ACC112 (cell line): ENCODE measurements around the gene PIM3.

Experiments
- H2AFZ ChIP-seq: fragments of 200-600 bp; sonication (generic); one replicate; pipeline ENCODE4 v1.6.0; 2017; ENCODE audit warnings: antibody characterized with exemption, low read length; ENCODE audit not compliant: unreplicated experiment
- H3K27ac ChIP-seq: fragments of 200-600 bp; sonication (generic); 2 replicates; pipeline ENCODE4 v1.5.1; 2014; ENCODE audit warnings: low read depth, mild to moderate bottlenecking, antibody characterized with exemption, low read length, moderate library complexity
- H3K27me3 ChIP-seq: fragments of 200-600 bp; sonication (generic); 2 replicates; pipeline ENCODE4 v1.6.1; 2014; ENCODE audit warnings: mild to moderate bottlenecking, antibody characterized with exemption, low read length, moderate library complexity, mixed read lengths; ENCODE audit not compliant: insufficient read depth
- H3K36me3 ChIP-seq: fragments of 200-600 bp; sonication (generic); 2 replicates; pipeline ENCODE4 v1.6.1; 2016; ENCODE audit warnings: mild to moderate bottlenecking, antibody characterized with exemption, low read length, moderate library complexity, mixed read lengths; ENCODE audit not compliant: insufficient read depth
- H3K4me1 ChIP-seq: fragments of 200-600 bp; sonication (generic); one replicate; pipeline ENCODE4 v1.6.1; 2016; ENCODE audit warnings: low read length, mixed read lengths; ENCODE audit not compliant: insufficient read depth, unreplicated experiment, control insufficient read depth
- H3K4me3 ChIP-seq: fragments of 200-600 bp; sonication (generic); 2 replicates; pipeline ENCODE4 v1.5.1; 2014; ENCODE audit warnings: mild to moderate bottlenecking, low read depth, low read length
- H3K79me2 ChIP-seq: fragments of 200-600 bp; sonication (generic); one replicate; pipeline ENCODE4 v1.6.0; 2016; ENCODE audit warnings: low read length; ENCODE audit not compliant: control insufficient read depth, unreplicated experiment, insufficient read depth

The PIM3 gene

GRCh38 chr22:49995361-49996118 is 35.0 kb downstream of the PIM3 start:
- H2AFZ ChIP-seq, result no peak overlapping the region
- H3K4me1 ChIP-seq, result no peaks in the 10 kb centered on the region
- H3K4me3 ChIP-seq, result no peak overlapping the region
- H3K36me3 ChIP-seq, result no peaks in the 10 kb centered on the region
- no peaks in the 10 kb centered on the region for H3K27me3 ChIP-seq
- H3K27ac ChIP-seq, result no peak overlapping the region
- no peaks in the 10 kb centered on the region for H3K79me2 ChIP-seq

GRCh38 chr22:49996119-49996517 is 35.5 kb downstream of the PIM3 start:
- Histone ChIP-seq H3K36me3 (no peaks in the 10 kb centered on the region), H2AFZ (no peak overlapping the region)

DNA sequence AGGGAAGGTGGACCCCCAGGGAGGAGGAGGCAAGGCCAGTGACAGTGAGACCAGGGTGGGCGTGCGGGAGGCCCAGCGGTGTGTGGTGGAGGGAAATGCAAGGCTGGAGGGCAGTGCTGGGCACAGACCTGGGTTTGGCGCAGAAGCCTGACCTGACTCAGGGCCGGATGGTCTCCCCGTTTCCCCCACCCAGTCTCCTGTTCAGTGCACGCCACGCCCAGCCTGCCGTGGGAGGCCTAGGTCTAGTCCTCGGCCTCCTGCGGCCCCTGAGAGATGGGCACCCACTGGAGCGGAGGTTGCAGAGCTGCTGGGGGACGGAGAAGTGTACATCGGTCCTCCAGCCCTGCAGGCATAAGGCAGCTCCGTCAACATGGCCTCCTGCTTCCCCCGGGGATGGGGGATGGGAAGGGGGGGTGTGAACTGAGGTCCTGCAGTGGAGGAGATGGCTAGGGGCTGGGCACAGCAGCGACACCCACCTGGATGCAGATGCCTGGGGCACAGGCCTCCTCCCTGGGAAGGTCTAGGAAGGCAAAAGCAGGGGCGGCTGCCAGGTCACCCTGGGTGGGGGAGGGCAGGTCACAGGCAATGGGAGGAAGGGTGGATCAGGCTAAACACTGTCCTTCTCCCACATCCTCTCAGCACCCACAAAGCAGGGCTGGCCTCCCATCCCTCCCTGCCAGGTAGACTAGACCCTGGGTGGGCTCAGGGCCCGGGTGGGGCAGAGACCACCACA is 36.1 kb downstream of the PIM3 start:
- Histone ChIP-seq H3K79me2 (no peaks in the 10 kb centered on the region), H3K27ac (no peak overlapping the region), H3K36me3 (no peaks in the 10 kb centered on the region), H2AFZ (no peak overlapping the region), H3K27me3 (no peaks in the 10 kb centered on the region), H3K4me3 (no peak overlapping the region), H3K4me1 (no peaks in the 10 kb centered on the region)

More at GRCh38 chr22:49996119-49996517, 35.5 kb downstream of the PIM3 start:
- no peaks in the 10 kb centered on the region for H3K4me1 ChIP-seq
- H3K27me3 ChIP-seq, result no peaks in the 10 kb centered on the region
- H3K4me3 ChIP-seq, result no peak overlapping the region
- H3K79me2 ChIP-seq, result no peaks in the 10 kb centered on the region
- no peak overlapping the region for H3K27ac ChIP-seq

DNA sequence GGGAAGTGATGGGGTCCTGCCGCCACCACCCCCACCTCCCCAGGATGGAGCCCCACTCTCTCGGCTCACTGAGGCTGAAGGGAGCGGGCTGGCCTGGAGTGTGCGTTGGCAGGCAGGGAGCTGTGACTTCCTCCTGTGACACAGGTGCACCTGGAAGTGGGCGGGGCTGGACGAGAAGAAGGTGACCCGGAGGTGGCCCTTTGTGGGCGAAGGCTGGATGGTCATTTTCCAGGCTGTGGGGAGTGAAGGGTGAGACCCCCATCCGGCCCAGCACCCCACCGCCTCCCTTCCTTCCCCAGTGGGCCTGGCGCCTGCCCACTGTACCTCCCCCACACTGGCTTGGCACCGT is 36.7 kb downstream of the PIM3 start:
- no peaks in the 10 kb centered on the region for H3K4me1 ChIP-seq

DNA sequence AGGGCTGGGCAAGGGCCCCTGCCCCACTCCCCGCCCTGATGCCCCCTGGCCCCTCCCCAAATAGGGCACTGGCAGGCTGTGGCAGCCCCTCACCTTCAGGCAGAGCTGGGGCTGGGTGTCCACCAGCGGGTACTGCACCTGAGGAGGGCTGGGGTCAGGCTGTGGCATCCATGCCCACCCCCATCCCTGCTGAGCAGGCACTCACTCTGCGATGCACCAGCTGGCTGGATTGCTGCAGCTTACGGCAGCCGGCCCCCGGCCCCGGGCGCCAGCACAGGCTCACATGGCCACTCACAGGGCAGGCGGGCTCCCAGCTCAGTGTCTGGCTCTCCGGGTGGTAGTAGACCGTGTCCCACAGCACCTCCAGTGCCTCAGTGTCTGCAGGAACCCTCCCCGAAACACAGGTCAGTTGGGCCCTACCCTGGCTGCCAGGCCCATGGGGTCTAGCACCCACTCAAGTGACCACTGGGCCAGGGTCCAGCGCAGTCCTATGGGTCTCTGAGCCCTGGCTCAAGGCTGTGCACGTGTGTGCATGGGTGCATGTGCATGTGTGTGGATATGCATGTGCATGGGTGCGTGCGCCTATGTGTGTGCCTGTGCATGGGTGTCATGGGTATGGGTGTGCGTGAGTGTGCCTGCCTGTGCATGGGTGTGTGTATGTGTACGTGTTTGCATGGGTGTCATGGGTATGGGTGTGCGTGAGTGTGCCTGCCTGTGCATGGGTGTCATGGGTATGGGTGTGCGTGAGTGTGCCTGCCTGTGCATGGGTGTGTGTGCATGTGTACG is 37.6 kb downstream of the PIM3 start:
- no peak overlapping the region for H3K4me3 ChIP-seq
- no peaks in the 10 kb centered on the region for H3K4me1 ChIP-seq
- no peak overlapping the region for H3K27ac ChIP-seq
- H3K27me3 ChIP-seq, result no peaks in the 10 kb centered on the region
- H3K36me3 ChIP-seq, result no peaks in the 10 kb centered on the region
- no peaks in the 10 kb centered on the region for H3K79me2 ChIP-seq
- H2AFZ ChIP-seq, result no peak overlapping the region

More for the DNA sequence above, 36.7 kb downstream of the PIM3 start:
- H2AFZ ChIP-seq, result no peak overlapping the region
- H3K79me2 ChIP-seq, result no peaks in the 10 kb centered on the region
- no peak overlapping the region for H3K27ac ChIP-seq
- no peak overlapping the region for H3K4me3 ChIP-seq
- H3K36me3 ChIP-seq, result no peaks in the 10 kb centered on the region
- H3K27me3 ChIP-seq, result no peaks in the 10 kb centered on the region

- Histone ChIP-seq H3K4me1 (no peaks in the 10 kb centered on the region), H3K27me3 (no peaks in the 10 kb centered on the region), H3K4me3 (no peak overlapping the region), H3K79me2 (no peaks in the 10 kb centered on the region), H3K27ac (no peak overlapping the region), H3K36me3 (no peaks in the 10 kb centered on the region), H2AFZ (no peak overlapping the region)
These were observed 38.1 kb downstream of the PIM3 start for GRCh38 chr22:49998718-49999062.

DNA sequence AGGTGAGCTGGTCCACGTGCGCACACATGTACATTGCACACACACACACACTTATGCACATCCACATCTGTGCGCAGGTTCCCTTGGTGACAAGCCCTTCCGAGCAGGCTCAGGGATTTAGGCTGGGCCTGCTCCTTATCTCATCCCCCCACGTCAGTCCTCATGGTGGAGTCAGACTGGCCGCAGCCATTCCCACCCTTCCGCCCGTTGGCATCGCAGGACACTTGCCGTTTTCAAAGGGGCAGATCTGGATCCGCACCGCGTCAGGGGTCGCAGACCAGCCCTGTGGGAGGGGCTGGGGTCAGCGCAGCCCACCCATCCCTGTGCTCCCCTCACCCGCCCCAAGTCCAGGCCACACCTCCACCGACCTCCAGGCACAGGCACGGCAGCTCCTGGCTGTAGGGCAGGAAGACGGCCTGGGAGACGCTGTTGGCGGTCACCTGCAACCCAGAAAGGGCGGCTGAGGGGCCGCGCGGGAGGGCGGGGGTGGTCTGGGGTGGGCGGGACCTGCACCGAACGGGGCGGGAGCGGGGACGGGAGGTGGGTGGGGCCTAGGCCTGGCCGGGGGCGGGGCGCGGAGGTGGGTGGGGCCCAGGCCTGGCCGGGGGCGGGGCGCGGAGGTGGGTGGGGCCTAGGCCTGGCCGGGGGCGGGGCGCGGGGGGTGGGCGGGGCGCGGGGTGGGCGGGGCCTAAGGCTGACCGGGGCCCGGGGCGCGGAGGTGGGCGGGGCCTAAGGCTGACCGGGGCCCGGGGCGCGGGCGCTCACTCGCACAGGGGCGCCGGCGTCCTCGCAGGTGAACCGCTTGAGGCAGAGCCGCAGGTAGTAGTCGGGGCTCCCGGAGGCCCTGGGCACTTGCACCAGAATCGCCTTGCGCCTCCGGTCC is 38.7 kb downstream of the PIM3 start:
- H3K4me1 ChIP-seq, result no peaks in the 10 kb centered on the region
- no peak overlapping the region for H3K27ac ChIP-seq
- H3K27me3 ChIP-seq, result no peaks in the 10 kb centered on the region
- no peaks in the 10 kb centered on the region for H3K79me2 ChIP-seq
- no peaks in the 10 kb centered on the region for H3K36me3 ChIP-seq
- no peak overlapping the region for H2AFZ ChIP-seq
- no peak overlapping the region for H3K4me3 ChIP-seq

- no peaks in the 10 kb centered on the region for H3K27me3 ChIP-seq
- H3K27ac ChIP-seq, result no peak overlapping the region
- no peaks in the 10 kb centered on the region for H3K36me3 ChIP-seq
- H3K4me1 ChIP-seq, result no peaks in the 10 kb centered on the region
- no peak overlapping the region for H3K4me3 ChIP-seq
- no peaks in the 10 kb centered on the region for H3K79me2 ChIP-seq
- no peak overlapping the region for H2AFZ ChIP-seq
These were observed 39.5 kb downstream of the PIM3 start for GRCh38 chr22:49999946-50000586.

DNA sequence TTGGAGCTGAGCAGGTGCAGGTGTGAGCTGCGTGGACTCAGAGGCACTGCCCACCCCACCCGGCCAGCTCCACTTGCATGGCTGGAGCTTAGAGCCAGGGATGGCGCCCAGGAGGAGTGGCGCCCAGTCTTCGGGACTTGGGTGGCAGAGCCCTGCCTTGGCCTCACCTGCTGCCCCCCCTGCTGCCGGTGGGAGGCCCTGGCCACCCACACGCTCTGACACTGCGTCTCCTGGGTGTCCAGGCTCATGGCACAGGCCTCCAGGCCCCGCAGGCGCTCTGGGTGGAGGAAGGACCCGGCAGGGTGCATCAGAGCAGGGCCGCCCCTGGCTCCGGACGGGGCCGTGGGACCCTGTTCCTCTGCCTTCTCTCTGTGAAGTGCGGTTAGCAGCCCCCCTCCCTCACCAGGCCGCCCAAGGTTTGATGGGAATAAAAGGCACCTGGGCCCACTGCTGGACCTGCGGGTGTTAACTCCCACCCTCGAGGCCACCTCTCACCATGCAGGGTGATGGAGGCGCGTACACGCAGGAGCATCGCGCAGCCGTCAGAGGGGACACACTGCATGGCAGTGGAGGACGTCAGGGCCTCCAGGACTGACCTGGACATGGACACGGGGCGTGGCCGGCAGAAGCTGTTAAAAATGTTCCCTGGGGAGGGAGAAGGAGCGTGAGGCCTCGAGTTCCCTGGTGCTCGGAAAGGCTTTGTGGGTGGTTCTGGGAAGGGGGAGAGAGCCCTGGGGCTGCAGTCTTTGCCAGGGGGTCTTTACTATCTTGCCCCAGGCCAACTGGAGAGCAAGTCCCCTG is 40.2 kb downstream of the PIM3 start:
- H3K4me1 ChIP-seq, result no peaks in the 10 kb centered on the region
- no peaks in the 10 kb centered on the region for H3K79me2 ChIP-seq
- H3K4me3 ChIP-seq, result no peak overlapping the region
- H3K27me3 ChIP-seq, result no peaks in the 10 kb centered on the region
- no peak overlapping the region for H3K27ac ChIP-seq
- no peaks in the 10 kb centered on the region for H3K36me3 ChIP-seq
- no peak overlapping the region for H2AFZ ChIP-seq
